Suprapubic skin (tissue), 4 donors: Measurements from ENCODE around the gene MTCL1. TPM values are rescaled to one million over a fixed set of nuclear protein-coding genes. Genes with fewer than 3 reads are reported as not detected.
"Not testable (repeated sequence)": the region's sequence is repeated elsewhere in the genome, so short reads cannot be mapped to it uniquely, and the experiment has no call there.

Experiments used
- DNase-seq, 2 donors: peaks; one replicate each; pipeline ENCODE4 v3.0.0-alpha.2; 2019; ENCODE audit warnings: low spot score in 2 of 2
- H3K27ac ChIP-seq: fragments of 200-600 bp; sonication (generic); one replicate; pipeline ENCODE4 v1.5.1; 2019
- H3K27me3 ChIP-seq: fragments of 200-600 bp; sonication (generic); one replicate; pipeline ENCODE4 v1.5.1; 2019
- H3K36me3 ChIP-seq: fragments of 200-600 bp; sonication (generic); one replicate; pipeline ENCODE4 v1.5.1; 2019
- H3K4me1 ChIP-seq: fragments of 200-600 bp; sonication (generic); one replicate; pipeline ENCODE4 v1.5.1; 2019
- H3K4me3 ChIP-seq: fragments of 200-600 bp; sonication (generic); one replicate; pipeline ENCODE4 v1.5.1; 2019; ENCODE audit warnings: mild to moderate bottlenecking
- H3K9me3 ChIP-seq: fragments of 200-600 bp; sonication (generic); one replicate; pipeline ENCODE4 v1.5.1; 2019
- EP300 ChIP-seq: sonication (generic); formaldehyde crosslinking; IDR thresholded peaks from one replicate; pipeline ENCODE4 v1.6.1; 2017; ENCODE audit warnings: antibody characterized with exemption
- POLR2A ChIP-seq, 2 donors: fragments of 450-650 bp; IDR thresholded peaks; one replicate each; pipeline ENCODE4 v1.6.1; 2017; ENCODE audit warnings: antibody characterized with exemption in 2 of 2, mild to moderate bottlenecking in 2 of 2, moderate library complexity in 2 of 2
- POLR2AphosphoS5 ChIP-seq, 3 donors: sonication (generic); formaldehyde crosslinking; IDR thresholded peaks; one replicate each; pipeline ENCODE4 v1.6.1; 2017; ENCODE audit warnings: antibody characterized with exemption in 3 of 3
- WGBS: methylation state at CpG from one replicate; pipeline ENCODE4 v1.1.5; 2018; 5-methylcytosine and 5-hydroxymethylcytosine counted together
- total RNA-seq, 4 donors: library from RNA; depleted of rRNA; stranded (reverse); fragments of >200 nt; gene quantifications; one replicate each; pipeline ENCODE4 v1.1.0, GENCODE V29; 2016
- TF ChIP-seq, protein P1 (sequence below), 2 donors: fragments of 200-600 bp in 1 of 2; fragments of 450-650 bp in 1 of 2; sonication (generic) in 1 of 2; IDR thresholded peaks; one replicate each; pipeline ENCODE4 v1.5.1; 2016 to 2019; ENCODE audit warnings: antibody characterized with exemption in 2 of 2, mild to moderate bottlenecking in 1 of 2, moderate library complexity in 1 of 2

The MTCL1 gene
- total RNA-seq, 4 donors from 2014 or later, result 7.0 to 9.4 (median 8.1) TPM

DNA sequence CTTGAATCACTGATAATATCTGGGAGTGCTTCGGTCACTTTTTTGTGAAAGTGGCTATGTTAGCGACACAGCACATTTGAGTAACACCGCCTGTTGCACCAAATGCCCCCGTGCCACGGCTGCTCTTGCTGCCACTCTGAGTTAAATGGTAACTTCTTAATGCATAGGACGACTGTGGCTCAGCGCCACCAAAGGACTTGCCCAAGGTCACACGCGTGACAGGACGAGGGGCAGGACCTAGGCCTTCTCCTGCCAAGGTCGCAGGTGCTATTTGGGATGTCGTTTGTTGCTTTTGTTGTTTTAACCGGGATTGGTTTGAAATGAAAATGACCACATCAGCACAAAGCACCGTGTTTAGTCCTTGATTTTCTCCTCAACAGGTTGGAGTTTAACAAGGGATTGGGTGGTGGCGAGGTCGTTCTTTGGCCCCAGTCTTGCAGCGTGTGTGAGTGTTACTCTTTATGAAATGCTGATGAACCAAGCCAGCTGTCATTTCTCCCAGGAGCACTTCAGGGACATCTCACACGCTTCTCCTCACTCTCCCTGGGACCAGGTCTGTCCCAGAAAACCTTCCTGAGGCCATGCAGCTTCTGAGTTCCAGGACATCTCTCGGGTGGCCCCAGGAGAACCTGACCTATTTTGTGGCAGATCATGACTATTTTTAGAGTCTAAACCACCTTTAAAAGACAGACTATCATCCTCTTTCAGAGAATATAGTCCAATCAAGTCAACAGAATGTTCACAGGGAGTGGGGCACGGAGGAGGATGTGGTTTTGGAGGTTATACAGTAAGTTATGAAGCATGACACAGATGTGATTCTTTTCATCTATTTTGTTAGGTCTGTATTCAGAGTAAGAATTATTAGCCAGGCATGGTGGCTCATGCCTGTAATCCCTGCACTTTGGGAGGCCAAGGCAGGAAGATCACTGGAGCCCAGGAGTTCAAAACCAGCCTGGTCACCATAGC is 49.9 kb downstream of the MTCL1 start:
- no peak for TF ChIP-seq EP300
- Histone ChIP-seq H3K27ac (no peak overlapping the region), H3K4me1 (peaks cover 7% of the 10 kb centered on the region), H3K4me3 (no peak overlapping the region), H3K36me3 (no peaks in the 10 kb centered on the region), H3K27me3 (no peaks in the 10 kb centered on the region), H3K9me3 (no peaks in the 10 kb centered on the region)
- WGBS, result 96% methylated on average over 19 of the region's 20 CpGs
- DNase-seq, result no peak

DNA sequence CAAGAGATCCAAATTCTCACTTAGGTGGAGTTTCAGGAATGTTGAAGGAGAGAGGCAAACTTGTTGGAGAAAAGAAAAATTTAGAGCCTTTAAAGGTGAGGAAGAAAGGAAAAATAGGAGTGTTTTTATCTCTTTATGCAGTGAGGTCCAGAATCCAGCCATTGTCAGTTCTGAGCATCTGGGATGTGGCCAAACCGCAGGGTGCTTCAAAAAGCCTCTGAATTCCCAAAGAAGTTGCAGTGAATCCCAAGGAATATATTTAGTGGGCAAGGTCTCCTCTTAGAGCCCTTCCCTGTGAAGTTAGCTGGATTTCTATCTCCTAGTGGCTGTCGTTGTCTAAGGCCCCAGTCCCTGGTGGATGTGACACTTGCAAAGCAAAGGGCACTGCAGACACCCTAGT is 51.2 kb downstream of the MTCL1 start:
- H3K27ac ChIP-seq, result no peak overlapping the region
- 77% methylated on average over 2 of the region's 2 CpGs for WGBS
- H3K36me3 ChIP-seq, result no peaks in the 10 kb centered on the region
- no peak for TF ChIP-seq EP300
- TF ChIP-seq, protein P1, sequence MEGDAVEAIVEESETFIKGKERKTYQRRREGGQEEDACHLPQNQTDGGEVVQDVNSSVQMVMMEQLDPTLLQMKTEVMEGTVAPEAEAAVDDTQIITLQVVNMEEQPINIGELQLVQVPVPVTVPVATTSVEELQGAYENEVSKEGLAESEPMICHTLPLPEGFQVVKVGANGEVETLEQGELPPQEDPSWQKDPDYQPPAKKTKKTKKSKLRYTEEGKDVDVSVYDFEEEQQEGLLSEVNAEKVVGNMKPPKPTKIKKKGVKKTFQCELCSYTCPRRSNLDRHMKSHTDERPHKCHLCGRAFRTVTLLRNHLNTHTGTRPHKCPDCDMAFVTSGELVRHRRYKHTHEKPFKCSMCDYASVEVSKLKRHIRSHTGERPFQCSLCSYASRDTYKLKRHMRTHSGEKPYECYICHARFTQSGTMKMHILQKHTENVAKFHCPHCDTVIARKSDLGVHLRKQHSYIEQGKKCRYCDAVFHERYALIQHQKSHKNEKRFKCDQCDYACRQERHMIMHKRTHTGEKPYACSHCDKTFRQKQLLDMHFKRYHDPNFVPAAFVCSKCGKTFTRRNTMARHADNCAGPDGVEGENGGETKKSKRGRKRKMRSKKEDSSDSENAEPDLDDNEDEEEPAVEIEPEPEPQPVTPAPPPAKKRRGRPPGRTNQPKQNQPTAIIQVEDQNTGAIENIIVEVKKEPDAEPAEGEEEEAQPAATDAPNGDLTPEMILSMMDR (IDR thresholded peaks at IDR 0.05), result no peak
- no peak for TF ChIP-seq POLR2A (IDR thresholded peaks at IDR 0.05)
- no peak for TF ChIP-seq POLR2AphosphoS5 (IDR thresholded peaks at IDR 0.05)
- H3K9me3 ChIP-seq, result no peaks in the 10 kb centered on the region
- no peak overlapping the region for H3K4me3 ChIP-seq
- no peaks in the 10 kb centered on the region for H3K27me3 ChIP-seq
- DNase-seq, result no peak
- H3K4me1 ChIP-seq, result peaks cover 2% of the 10 kb centered on the region

DNA sequence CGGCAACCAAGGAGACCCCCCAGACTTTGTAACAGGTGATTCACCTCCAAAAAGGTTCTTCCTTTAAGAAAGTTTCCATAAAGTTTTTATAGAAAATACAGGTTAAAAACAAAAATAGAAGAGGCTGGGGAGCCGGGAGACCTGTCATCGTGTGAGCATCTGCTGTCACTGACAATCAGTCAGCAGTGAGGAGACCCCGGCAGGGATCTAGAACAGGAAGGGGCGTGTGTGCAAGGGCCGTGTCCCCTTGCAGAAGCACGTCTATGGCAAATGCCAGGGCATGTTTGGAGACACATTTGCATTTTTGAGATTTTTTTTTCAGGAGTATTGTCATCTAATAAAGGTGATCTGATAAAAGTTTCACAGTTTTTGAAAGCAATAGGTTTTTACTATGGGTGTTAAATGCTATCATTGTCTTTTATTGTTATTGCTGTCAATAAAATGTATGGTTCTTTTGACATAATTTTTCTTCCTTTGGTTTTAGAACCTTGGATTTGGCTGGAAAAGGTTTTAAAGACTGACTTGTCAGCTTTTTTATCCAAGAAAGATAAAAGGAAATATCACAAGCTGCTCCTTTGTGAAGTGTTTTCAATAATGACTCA is 52.1 kb downstream of the MTCL1 start:
- H3K27me3 ChIP-seq, result no peaks in the 10 kb centered on the region
- 59% methylated on average over 7 of the region's 7 CpGs for WGBS
- peaks cover 4% of the 10 kb centered on the region for H3K36me3 ChIP-seq
- no peak overlapping the region for H3K4me3 ChIP-seq
- TF ChIP-seq EP300 (no peak), POLR2AphosphoS5 (IDR thresholded peaks at IDR 0.05) (no peak), POLR2A (IDR thresholded peaks at IDR 0.05) (no peak)
- TF ChIP-seq, protein P1 (IDR thresholded peaks at IDR 0.05), result no peak
- no peaks in the 10 kb centered on the region for H3K9me3 ChIP-seq
- DNase-seq, result no peak
- H3K27ac ChIP-seq, result no peak overlapping the region
- H3K4me1 ChIP-seq, result no peaks in the 10 kb centered on the region

DNA sequence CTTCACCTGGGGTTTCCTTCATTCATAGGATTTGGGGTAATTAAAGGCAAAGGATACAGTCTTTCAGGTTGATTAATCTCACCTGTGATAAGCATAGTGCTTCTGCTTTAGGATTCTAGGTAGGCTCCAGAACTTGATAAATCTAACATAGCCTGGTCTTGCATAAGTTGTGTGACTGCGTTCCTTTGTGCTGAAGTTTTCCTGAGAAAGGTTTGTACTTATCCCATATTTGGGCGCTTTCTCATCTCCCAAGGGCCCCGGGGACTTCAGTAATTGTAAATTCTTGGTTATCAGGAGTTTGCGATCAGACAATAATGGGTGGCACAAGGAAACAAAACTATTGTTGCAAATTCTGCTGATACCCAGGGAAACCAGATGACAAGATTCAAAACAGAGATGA is 53.1 kb downstream of the MTCL1 start:
- TF ChIP-seq, protein P1 (IDR thresholded peaks at IDR 0.05), result no peak
- TF ChIP-seq EP300 (no peak), POLR2AphosphoS5 (IDR thresholded peaks at IDR 0.05) (no peak), POLR2A (IDR thresholded peaks at IDR 0.05) (no peak)
- 95% methylated on average over 4 of the region's 4 CpGs for WGBS
- H3K4me3 ChIP-seq, result no peak overlapping the region
- peaks cover 5% of the 10 kb centered on the region for H3K36me3 ChIP-seq
- no peaks in the 10 kb centered on the region for H3K4me1 ChIP-seq
- DNase-seq, result no peak
- no peak overlapping the region for H3K27ac ChIP-seq
- H3K9me3 ChIP-seq, result no peaks in the 10 kb centered on the region
- no peaks in the 10 kb centered on the region for H3K27me3 ChIP-seq

DNA sequence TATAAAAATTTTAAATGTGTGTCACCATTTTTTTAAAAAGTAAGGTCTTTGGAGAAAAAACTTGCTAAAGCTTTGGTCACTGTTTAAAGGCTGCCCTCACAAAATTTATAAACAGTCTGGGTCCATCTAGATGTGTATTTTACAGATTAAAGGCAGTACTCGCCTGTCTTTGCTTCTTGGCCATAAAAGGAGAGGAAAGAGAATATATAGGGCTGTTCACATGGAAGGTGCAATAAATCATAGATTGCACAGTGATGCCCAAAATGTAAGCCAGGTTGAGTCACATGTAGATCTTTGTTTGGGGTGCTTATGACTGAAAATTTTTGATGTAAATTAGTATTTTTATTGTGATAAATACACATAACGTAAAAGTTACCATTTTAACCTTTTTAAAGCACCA is 55.6 kb downstream of the MTCL1 start:
- TF ChIP-seq EP300 (no peak), POLR2A (IDR thresholded peaks at IDR 0.05) (no peak), POLR2AphosphoS5 (IDR thresholded peaks at IDR 0.05) (no peak)
- TF ChIP-seq, protein P1 (IDR thresholded peaks at IDR 0.05), result no peak
- no peaks in the 10 kb centered on the region for H3K4me1 ChIP-seq
- no peaks in the 10 kb centered on the region for H3K9me3 ChIP-seq
- no peak for DNase-seq
- H3K4me3 ChIP-seq, result no peak overlapping the region
- H3K36me3 ChIP-seq, result peaks cover 5% of the 10 kb centered on the region
- no peaks in the 10 kb centered on the region for H3K27me3 ChIP-seq
- WGBS, result 98% methylated on average over 2 of the region's 2 CpGs
- H3K27ac ChIP-seq, result no peak overlapping the region

DNA sequence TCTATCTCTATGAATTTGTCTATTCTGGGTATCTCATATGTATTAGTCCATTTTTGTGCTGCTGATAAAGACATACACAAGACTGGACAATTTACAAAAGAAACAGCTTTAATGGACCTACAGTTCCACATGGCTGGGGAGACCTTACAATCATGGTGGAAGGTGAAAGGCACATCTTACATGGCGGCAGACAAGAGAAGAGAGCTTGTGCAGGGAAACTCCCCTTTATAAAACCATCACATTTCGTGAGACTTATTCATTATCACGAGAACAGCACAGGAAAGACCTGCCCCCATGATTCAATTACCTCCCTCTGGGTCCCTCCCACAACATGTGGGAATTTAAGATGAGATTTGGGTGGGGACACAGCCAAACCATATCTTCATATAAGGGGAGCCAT is 56.2 kb downstream of the MTCL1 start:
- H3K9me3 ChIP-seq, H3K27me3 ChIP-seq, H3K4me3 ChIP-seq, H3K4me1 ChIP-seq, DNase-seq, H3K27ac ChIP-seq, H3K36me3 ChIP-seq: not testable (repeated sequence)
- WGBS, result 97% methylated on average over 3 of the region's 3 CpGs
